HG03103 (cell line): ENCODE results near the gene SOX9.
A peak's percentile ranks its signal among the peaks of the same experiment; 100 is the strongest.
"Not testable (repeated sequence)": the region's sequence is repeated elsewhere in the genome, so short reads cannot be mapped to it uniquely, and the experiment has no call there.

Experiments
- ATAC-seq: cut with Tn5 transposase; IDR thresholded peaks from one replicate; pipeline ENCODE4 v1.9.1; 2021; ENCODE audit warnings: low read depth; ENCODE audit not compliant: unreplicated experiment

The SOX9 gene

GRCh38 chr17:72110942-72111318, 9.9 kb upstream of the SOX9 start:
- no peak for ATAC-seq

GRCh38 chr17:72111336-72111923, 9.4 kb upstream of the SOX9 start:
- ATAC-seq: no peak

- ATAC-seq: not testable (repeated sequence)
Observed at GRCh38 chr17:72111926-72112325, 8.9 kb upstream of the SOX9 start.

GRCh38 chr17:72113751-72114150, 7.1 kb upstream of the SOX9 start:
- no peak for ATAC-seq

GRCh38 chr17:72115781-72116525, 4.9 kb upstream of the SOX9 start:
- no peak for ATAC-seq

GRCh38 chr17:72116661-72117521, 3.9 kb upstream of the SOX9 start:
- ATAC-seq: no peak

GRCh38 chr17:72117535-72118334, 3.1 kb upstream of the SOX9 start:
- ATAC-seq: no peak

GRCh38 chr17:72118335-72119076, 2.3 kb upstream of the SOX9 start:
- ATAC-seq: no peak

- ATAC-seq: no peak
Observed at GRCh38 chr17:72119077-72119872, 1.5 kb upstream of the SOX9 start.

GRCh38 chr17:72119873-72120641, 763 bp upstream of the SOX9 start:
- peak; percentile 6 for ATAC-seq

GRCh38 chr17:72121164-72122009, 567 bp downstream of the SOX9 start:
- ATAC-seq: peak; percentile 2

GRCh38 chr17:72122010-72122764, 1.4 kb downstream of the SOX9 start:
- ATAC-seq: no peak

GRCh38 chr17:72122765-72123529, 2.1 kb downstream of the SOX9 start:
- no peak for ATAC-seq

GRCh38 chr17:72123530-72124437, 3.0 kb downstream of the SOX9 start:
- ATAC-seq: no peak

- ATAC-seq: no peak
Observed at GRCh38 chr17:72124438-72124775, 3.6 kb downstream of the SOX9 start.
